Iris pigment epithelial cell (primary cell): ENCODE measurements around the gene PRMT5.
A peak's percentile ranks its signal among the peaks of the same experiment; 100 is the strongest.

Experiments
- DNase-seq: peaks from one replicate; pipeline ENCODE4 v3.0.0-alpha.2; 2011; ENCODE audit warnings: low read depth

Gene PRMT5

GRCh38 chr14:22875003-22875747 is 54.0 kb downstream of the PRMT5 start:
- no peak for DNase-seq

- DNase-seq = peak; percentile 22
Observed at GRCh38 chr14:22872833-22873520, 56.2 kb downstream of the PRMT5 start.

DNA sequence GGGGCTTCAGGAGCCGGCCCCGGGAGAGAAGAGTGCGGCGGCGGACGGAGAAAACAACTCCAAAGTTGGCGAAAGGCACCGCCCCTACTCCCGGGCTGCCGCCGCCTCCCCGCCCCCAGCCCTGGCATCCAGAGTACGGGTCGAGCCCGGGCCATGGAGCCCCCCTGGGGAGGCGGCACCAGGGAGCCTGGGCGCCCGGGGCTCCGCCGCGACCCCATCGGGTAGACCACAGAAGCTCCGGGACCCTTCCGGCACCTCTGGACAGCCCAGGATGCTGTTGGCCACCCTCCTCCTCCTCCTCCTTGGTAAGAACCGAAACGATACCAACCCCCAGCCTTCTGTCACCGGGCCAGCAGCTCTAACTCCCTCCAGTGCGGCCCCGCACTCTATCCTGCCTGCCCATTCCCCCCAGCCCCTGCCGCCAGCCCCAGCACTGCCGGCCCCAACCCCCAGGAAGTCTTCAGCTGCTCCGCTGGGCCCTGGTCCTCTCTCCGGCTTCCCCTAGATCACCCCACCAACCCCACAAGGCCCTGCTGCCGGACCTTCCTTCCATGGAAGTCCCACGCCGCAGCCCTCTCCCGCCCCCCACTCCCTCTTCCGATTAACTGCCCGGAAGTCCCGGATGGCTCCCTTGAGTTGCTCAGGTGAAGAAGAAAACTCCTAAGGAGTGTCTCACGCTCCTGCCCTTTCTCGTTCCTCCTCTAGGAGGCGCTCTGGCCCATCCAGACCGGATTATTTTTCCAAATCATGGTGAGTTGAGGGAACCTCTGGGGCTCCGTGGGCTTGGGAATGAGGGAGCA is 56.9 kb downstream of the PRMT5 start:
- DNase-seq = peak; percentile 81

GRCh38 chr14:22871224-22872032 is 57.7 kb downstream of the PRMT5 start, which contains the start of gene LRP10:
TSS of gene LRP10 (plus strand) at chr14:22871740. CDS start at chr14:22872304, 564 bp downstream.
- DNase-seq = peak; percentile 87

DNA sequence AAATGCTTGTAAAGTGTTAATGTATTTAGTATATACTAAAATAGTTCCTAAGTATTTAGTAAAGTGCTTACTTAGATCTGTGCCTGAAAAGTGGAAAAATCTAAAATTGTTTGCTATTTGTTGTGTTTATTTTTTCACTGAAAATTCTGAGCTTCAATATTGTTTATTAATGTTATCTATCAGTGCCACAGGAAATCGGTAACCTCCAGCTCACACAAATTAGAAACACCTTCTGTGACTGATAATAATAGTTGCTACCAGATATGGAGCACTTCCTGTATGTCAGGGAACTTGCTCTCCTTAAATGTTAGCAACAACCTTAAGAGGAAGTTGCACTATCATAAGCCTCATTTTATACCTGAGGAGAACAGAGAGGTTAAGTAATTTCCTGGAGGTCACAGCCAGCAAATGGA is 58.4 kb downstream of the PRMT5 start:
- DNase-seq = no peak
